Osteoblast (primary cell): Measurements from ENCODE around the gene CFAP251. TPM values are rescaled to one million over a fixed set of nuclear protein-coding genes. Genes with fewer than 3 reads are reported as not detected.

Source experiments
- DNase-seq: peaks from one replicate; pipeline ENCODE4 v3.0.0; 2011; ENCODE audit warnings: low spot score, mixed read lengths; ENCODE audit not compliant: insufficient read length; ENCODE audit errors: missing footprints
- H2AFZ ChIP-seq: 2 replicates; pipeline ENCODE4 v1.6.0; 2011; ENCODE audit warnings: mild to moderate bottlenecking, low read length
- H3K27ac ChIP-seq: 2 replicates; pipeline ENCODE4 v1.5.1; 2011; ENCODE audit warnings: mild to moderate bottlenecking, low read depth, low read length, moderate library complexity
- H3K27me3 ChIP-seq: 2 replicates; pipeline ENCODE4 v1.6.0; 2012; ENCODE audit warnings: mild to moderate bottlenecking, control low read depth, inconsistent platforms, low read length, moderate library complexity; ENCODE audit not compliant: insufficient read depth
- H3K36me3 ChIP-seq: 2 replicates; pipeline ENCODE4 v1.5.1; 2011; ENCODE audit warnings: mild to moderate bottlenecking, low read length, control low read depth, moderate library complexity; ENCODE audit not compliant: insufficient read depth
- H3K4me1 ChIP-seq: 2 replicates; pipeline ENCODE4 v1.5.1; 2011; ENCODE audit warnings: mild to moderate bottlenecking, low read length, control low read depth, moderate library complexity; ENCODE audit not compliant: insufficient read depth
- H3K4me2 ChIP-seq: 2 replicates; pipeline ENCODE4 v1.6.0; 2011; ENCODE audit warnings: mild to moderate bottlenecking, low read length; ENCODE audit not compliant: insufficient read depth
- H3K4me3 ChIP-seq: fragments of 200-600 bp; sonication (generic); 3 replicates; pipeline ENCODE4 v1.5.1; 2012; ENCODE audit warnings: mild to moderate bottlenecking, low read length, inconsistent platforms; ENCODE audit not compliant: insufficient read depth
- H3K79me2 ChIP-seq: 2 replicates; pipeline ENCODE4 v1.6.0; 2012; ENCODE audit warnings: mild to moderate bottlenecking, low read length, control low read depth, inconsistent platforms; ENCODE audit not compliant: insufficient read depth
- H3K9me3 ChIP-seq: 2 replicates; pipeline ENCODE4 v1.5.1; 2011; ENCODE audit warnings: low read depth, low read length, control low read depth
- H4K20me1 ChIP-seq: 2 replicates; pipeline ENCODE4 v1.6.0; 2012; ENCODE audit warnings: mild to moderate bottlenecking, low read length, control low read depth; ENCODE audit not compliant: insufficient read depth
- total RNA-seq: library from RNA; depleted of rRNA; stranded (reverse); fragments of >200 nt; gene quantifications from 2 replicates; pipeline ENCODE4 v1.2.3, GENCODE V29; 2012
- TF ChIP-seq, protein P1 (sequence below): IDR thresholded peaks from 2 replicates; pipeline ENCODE4 v1.5.1; 2011; ENCODE audit warnings: mild to moderate bottlenecking, low read depth, low read length, moderate library complexity; ENCODE audit errors: extremely low read depth

Gene CFAP251
- total RNA-seq, 1 donor, result 4.3 TPM

DNA sequence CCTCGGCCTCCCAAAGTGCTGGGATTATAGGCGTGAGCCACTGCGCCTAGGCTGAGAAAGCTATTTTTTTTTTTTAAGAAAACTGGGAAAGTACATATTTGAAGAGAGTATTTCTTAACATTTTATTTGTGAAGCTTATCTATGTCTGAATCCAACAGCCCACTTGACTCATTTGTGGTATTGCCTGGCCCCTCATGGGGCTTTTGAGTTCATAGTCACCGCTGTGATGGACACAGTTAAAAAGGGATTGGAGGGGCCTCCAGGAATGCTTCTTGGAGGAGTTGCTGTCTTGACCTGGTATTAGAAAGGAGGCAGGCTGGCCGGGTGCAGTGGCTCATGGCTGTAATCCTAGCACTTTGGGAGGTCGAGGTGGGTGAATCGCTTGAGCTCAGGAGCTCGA, 129.8 kb downstream of the CFAP251 start:
- H3K4me1 ChIP-seq, result peaks cover 14% of the 10 kb centered on the region
- no peak overlapping the region for H3K4me3 ChIP-seq
- no peaks in the 10 kb centered on the region for H3K79me2 ChIP-seq
- peak; percentile 97 for DNase-seq
- H3K36me3 ChIP-seq, result peaks cover 11% of the 10 kb centered on the region
- TF ChIP-seq, protein P1, sequence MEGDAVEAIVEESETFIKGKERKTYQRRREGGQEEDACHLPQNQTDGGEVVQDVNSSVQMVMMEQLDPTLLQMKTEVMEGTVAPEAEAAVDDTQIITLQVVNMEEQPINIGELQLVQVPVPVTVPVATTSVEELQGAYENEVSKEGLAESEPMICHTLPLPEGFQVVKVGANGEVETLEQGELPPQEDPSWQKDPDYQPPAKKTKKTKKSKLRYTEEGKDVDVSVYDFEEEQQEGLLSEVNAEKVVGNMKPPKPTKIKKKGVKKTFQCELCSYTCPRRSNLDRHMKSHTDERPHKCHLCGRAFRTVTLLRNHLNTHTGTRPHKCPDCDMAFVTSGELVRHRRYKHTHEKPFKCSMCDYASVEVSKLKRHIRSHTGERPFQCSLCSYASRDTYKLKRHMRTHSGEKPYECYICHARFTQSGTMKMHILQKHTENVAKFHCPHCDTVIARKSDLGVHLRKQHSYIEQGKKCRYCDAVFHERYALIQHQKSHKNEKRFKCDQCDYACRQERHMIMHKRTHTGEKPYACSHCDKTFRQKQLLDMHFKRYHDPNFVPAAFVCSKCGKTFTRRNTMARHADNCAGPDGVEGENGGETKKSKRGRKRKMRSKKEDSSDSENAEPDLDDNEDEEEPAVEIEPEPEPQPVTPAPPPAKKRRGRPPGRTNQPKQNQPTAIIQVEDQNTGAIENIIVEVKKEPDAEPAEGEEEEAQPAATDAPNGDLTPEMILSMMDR, result no peak
- peak overlapping the region; percentile 56 for H3K27ac ChIP-seq
- H4K20me1 ChIP-seq, result no peaks in the 10 kb centered on the region
- H3K9me3 ChIP-seq, result no peaks in the 10 kb centered on the region
- H3K27me3 ChIP-seq, result no peaks in the 10 kb centered on the region
- peak overlapping the region; percentile 43 for H3K4me2 ChIP-seq
- no peak overlapping the region for H2AFZ ChIP-seq

DNA sequence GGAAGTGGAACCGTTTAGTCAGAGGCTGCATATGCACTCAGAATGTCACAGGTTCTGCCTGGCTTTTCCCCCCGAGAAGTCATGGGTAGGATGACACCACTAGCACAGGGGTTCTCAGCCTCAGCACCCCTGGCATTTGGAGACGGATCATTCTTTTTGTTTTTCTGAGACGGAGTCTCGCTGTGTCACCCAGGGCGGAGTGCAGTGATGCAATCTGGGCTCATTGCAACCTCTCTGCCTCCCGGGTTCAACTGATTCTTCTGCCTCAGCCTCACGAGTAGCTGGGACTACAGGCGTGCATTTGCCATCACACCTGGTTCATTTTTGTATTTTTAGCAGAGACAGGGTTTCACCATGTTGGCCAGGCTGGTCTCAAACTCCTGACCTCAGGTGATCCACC, 131.4 kb downstream of the CFAP251 start:
- H3K4me2 ChIP-seq, result no peak overlapping the region
- peaks cover 7% of the 10 kb centered on the region for H3K36me3 ChIP-seq
- no peak for DNase-seq
- no peaks in the 10 kb centered on the region for H3K27me3 ChIP-seq
- H3K4me3 ChIP-seq, result no peak overlapping the region
- H3K4me1 ChIP-seq, result peaks cover 14% of the 10 kb centered on the region
- H3K9me3 ChIP-seq, result no peaks in the 10 kb centered on the region
- H4K20me1 ChIP-seq, result no peaks in the 10 kb centered on the region
- H3K27ac ChIP-seq, result no peak overlapping the region
- no peak overlapping the region for H2AFZ ChIP-seq
- H3K79me2 ChIP-seq, result no peaks in the 10 kb centered on the region
- TF ChIP-seq, protein P1, result no peak

DNA sequence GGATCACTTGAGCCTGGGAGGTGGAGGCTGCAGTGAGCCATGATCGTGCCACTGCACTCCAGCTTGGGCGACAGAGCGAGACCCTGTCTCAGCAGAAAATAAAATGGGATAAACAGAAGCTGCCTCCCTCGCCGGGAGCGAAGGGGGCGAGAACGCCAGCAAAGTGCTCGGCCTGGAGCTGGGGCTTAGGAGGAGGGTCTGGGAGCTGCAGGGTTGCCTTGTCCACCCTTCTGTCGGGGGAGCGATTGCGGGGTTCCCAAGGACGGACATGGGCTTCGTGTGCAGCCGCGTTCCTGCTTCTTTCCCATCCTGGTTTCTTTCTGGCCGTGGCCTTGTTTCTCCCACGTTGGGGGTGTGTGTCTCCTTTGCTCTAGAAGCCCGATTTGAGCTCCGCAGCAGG, 132.3 kb downstream of the CFAP251 start:
- Histone ChIP-seq H3K4me2 (no peak overlapping the region), H3K79me2 (no peaks in the 10 kb centered on the region), H3K4me1 (peaks cover 14% of the 10 kb centered on the region), H3K27ac (peak overlapping the region; percentile 20), H3K36me3 (peaks cover 7% of the 10 kb centered on the region), H4K20me1 (no peaks in the 10 kb centered on the region), H3K4me3 (no peak overlapping the region), H3K27me3 (no peaks in the 10 kb centered on the region), H2AFZ (no peak overlapping the region), H3K9me3 (no peaks in the 10 kb centered on the region)
- TF ChIP-seq, protein P1, result no peak
- peak; percentile 34 for DNase-seq

DNA sequence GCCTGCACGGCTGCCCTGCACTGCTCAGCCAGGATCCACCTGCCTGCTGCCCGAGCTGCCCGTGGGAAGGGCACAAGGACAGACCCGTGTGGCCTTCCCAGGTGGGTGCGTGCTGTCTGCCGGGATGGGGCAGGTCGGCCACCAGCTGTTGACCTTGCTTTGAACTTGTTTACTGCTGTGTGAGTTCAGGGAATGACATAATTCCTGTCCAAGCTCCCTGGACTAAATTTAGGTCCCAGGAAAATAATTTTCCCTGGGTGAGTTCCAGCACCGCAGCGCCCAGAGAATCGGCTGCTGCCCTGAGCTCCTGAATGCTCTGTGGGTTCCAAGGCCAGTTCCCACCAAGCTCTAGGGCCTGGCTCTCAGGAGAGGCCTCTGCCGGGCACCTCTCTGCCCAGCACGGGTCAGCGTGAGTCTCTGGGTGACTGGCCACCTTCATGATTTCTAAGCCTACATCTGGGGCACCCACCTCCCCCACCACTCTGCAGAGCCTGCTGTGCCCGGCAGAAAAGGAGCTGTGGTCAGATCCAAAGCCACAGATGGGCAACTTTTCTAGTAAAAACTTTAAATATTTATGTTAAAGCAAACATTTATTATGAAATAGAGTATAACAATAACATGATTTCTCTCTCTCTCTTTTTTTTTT, 133.0 kb downstream of the CFAP251 start:
- DNase-seq, result peak; percentile 57
- Histone ChIP-seq H3K9me3 (no peaks in the 10 kb centered on the region), H3K4me2 (no peak overlapping the region), H4K20me1 (no peaks in the 10 kb centered on the region), H3K79me2 (no peaks in the 10 kb centered on the region), H3K27ac (peak overlapping the region; percentile 20), H3K4me3 (no peak overlapping the region), H3K27me3 (no peaks in the 10 kb centered on the region), H3K36me3 (peaks cover 9% of the 10 kb centered on the region), H3K4me1 (peaks cover 14% of the 10 kb centered on the region), H2AFZ (peak overlapping the region; percentile 5)
- TF ChIP-seq, protein P1, result no peak
